ENCODE measurements around the gene EPOP. TPM values are rescaled to one million over a fixed set of nuclear protein-coding genes. Genes with fewer than 3 reads are reported as not detected.
"Not testable (repeated sequence)": the region's sequence is repeated elsewhere in the genome, so short reads cannot be mapped to it uniquely, and the experiment has no call there.

EPOP gene
- total RNA-seq, 1 donor from 2014 or later = 4.2 TPM

- DNase-seq (ENCODE audit: low read depth, low spot score) = no peak
Measured at GRCh38 chr17:38653230-38653629, 21.5 kb downstream of the EPOP start.

GRCh38 chr17:38650653-38651173 lies 24.0 kb downstream of the EPOP start:
- not testable (repeated sequence) for DNase-seq (ENCODE audit: low read depth, low spot score)

- DNase-seq (ENCODE audit: low read depth, low spot score) = no peak
Measured at GRCh38 chr17:38637951-38638350, 36.8 kb downstream of the EPOP start.

GRCh38 chr17:38636054-38636453 lies 38.7 kb downstream of the EPOP start:
- no peak for DNase-seq (ENCODE audit: low read depth, low spot score)

- DNase-seq (ENCODE audit: low read depth, low spot score) = no peak
Measured at GRCh38 chr17:38632334-38632733, 42.4 kb downstream of the EPOP start.

- no peak for DNase-seq (ENCODE audit: low read depth, low spot score)
Measured at GRCh38 chr17:38628441-38628840, 46.3 kb downstream of the EPOP start.

GRCh38 chr17:38627957-38628356 lies 46.8 kb downstream of the EPOP start:
- no peak for DNase-seq (ENCODE audit: low read depth, low spot score)

GRCh38 chr17:38626606-38627226 lies 48.0 kb downstream of the EPOP start:
- not testable (repeated sequence) for DNase-seq (ENCODE audit: low read depth, low spot score)

- no peak for DNase-seq (ENCODE audit: low read depth, low spot score)
Measured at GRCh38 chr17:38625482-38625881, 49.3 kb downstream of the EPOP start.

GRCh38 chr17:38624782-38625355 lies 49.9 kb downstream of the EPOP start:
- DNase-seq (ENCODE audit: low read depth, low spot score) = not testable (repeated sequence)

Other genes starting within 250 kb of the EPOP start
- 44.8 and 45.1 TPM in 2 replicates for gene ARHGAP23, start 246.5 kb downstream of the EPOP start, total RNA-seq
- 0.07 and 0.20 TPM in 2 replicates for gene SRCIN1, start 69.0 kb downstream of the EPOP start, total RNA-seq
- 26.8 and 30.2 TPM in 2 replicates for gene MLLT6, start 30.3 kb upstream of the EPOP start, total RNA-seq
- 5.7 and 7.0 TPM in 2 replicates for gene CISD3, start 55.4 kb upstream of the EPOP start, total RNA-seq
- gene PCGF2, start 73.4 kb upstream of the EPOP start, total RNA-seq = 6.4 and 6.9 TPM in 2 replicates
- 367 and 404 TPM in 2 replicates for gene PSMB3, start 77.8 kb upstream of the EPOP start, total RNA-seq
- gene PIP4K2B, start 124.6 kb upstream of the EPOP start, total RNA-seq = 37.3 and 64.8 TPM in 2 replicates
- gene CWC25, start 150.4 kb upstream of the EPOP start, total RNA-seq = 11.3 and 14.4 TPM in 2 replicates
- 1,269 and 1,824 TPM in 2 replicates for gene RPL23, start 178.8 kb upstream of the EPOP start, total RNA-seq
- gene LASP1, start 195.1 kb upstream of the EPOP start, total RNA-seq = 101 and 109 TPM in 2 replicates